ENCODE measurements around the gene SH2D4B.

Gene SH2D4B

DNA sequence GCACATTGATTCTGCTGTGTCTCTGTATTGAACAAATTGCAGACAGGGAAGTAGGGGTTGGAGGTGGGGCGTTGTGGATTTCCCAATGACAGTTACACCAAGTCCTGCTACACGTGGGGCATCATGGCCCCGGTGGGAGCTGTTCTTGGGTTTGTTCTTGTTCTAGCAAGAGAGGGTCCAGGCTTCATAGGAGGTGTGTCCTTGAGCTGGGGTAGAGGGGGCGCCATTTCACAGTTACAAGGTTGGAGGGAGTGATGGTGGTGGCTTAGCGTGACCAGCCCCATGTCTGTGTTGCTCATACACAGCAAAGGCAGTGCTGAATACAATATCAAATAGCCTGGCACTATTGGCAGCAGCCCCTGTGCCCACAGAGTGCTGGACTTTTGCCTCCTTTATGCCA is 15.7 kb downstream of the SH2D4B start:
- no peak for TF ChIP-seq OSR1 (CRISPR knock-in tag; IDR thresholded peaks at IDR 0.05)
- ATAC-seq = no peak

DNA sequence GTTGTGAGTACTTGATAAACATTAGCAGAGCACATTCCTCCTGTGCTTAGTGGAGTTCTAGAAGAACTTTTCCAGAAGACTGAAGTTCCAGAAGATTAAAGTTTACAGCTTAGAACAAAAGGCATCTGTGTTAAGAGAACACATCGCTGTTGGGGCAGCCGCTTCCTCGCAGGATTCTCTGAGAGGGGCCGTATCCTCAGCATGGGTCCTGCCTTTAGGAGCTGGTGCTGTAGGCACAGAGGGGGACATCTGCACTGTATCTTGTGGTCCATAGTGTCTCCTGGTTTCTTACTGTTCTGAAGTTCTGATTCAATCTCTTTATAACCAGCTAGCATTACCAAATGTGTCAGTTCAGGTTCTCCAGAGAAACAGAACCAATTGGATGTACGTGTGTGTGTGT is 16.3 kb downstream of the SH2D4B start:
- TF ChIP-seq, protein P1, sequence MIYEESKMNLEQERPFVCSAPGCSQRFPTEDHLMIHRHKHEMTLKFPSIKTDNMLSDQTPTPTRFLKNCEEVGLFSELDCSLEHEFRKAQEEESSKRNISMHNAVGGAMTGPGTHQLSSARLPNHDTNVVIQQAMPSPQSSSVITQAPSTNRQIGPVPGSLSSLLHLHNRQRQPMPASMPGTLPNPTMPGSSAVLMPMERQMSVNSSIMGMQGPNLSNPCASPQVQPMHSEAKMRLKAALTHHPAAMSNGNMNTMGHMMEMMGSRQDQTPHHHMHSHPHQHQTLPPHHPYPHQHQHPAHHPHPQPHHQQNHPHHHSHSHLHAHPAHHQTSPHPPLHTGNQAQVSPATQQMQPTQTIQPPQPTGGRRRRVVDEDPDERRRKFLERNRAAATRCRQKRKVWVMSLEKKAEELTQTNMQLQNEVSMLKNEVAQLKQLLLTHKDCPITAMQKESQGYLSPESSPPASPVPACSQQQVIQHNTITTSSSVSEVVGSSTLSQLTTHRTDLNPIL (CRISPR knock-in tag; IDR thresholded peaks at IDR 0.05; ENCODE audit: low read depth) = no peak
- no peak for TF ChIP-seq ZNF70 (CRISPR knock-in tag; IDR thresholded peaks at IDR 0.05)
- no peak for ATAC-seq

DNA sequence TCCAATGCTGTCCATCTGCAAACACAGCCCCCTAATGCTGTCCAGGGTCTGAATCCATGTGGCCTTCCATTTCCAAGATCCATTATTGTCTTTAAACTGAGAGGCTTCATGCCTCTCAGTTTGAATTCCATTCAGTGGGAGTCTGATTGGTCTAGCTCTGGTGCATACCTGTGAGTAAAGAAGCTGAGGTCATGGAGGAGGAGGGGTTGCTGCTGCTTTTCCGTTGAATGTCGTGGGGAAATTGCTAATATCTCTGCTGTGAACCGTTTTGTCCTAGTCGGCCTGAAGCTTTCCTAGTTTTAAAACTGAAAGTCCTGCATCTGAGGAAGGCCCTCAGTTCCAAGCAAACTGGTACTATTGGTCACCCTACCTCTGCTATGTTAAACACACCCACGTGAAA is 17.7 kb downstream of the SH2D4B start:
- TF ChIP-seq BACH2 (CRISPR knock-in tag; IDR thresholded peaks at IDR 0.05; ENCODE audit: borderline replicate concordance) (no peak), TOX (CRISPR knock-in tag; IDR thresholded peaks at IDR 0.05; ENCODE audit: borderline replicate concordance) (no peak), ZC3H10 (CRISPR knock-in tag; IDR thresholded peaks at IDR 0.05) (no peak), ZNF8 (CRISPR knock-in tag; IDR thresholded peaks at IDR 0.05) (no peak), RARB (CRISPR knock-in tag; IDR thresholded peaks at IDR 0.05) (no peak), SNAI2 (CRISPR knock-in tag; IDR thresholded peaks at IDR 0.05) (no peak), CSDC2 (CRISPR knock-in tag; IDR thresholded peaks at IDR 0.05) (no peak), OSR1 (CRISPR knock-in tag; IDR thresholded peaks at IDR 0.05) (no peak), ARNTL (CRISPR knock-in tag; IDR thresholded peaks at IDR 0.05; ENCODE audit: borderline replicate concordance, low read depth) (no peak), PPARA (CRISPR knock-in tag; IDR thresholded peaks at IDR 0.05; ENCODE audit: borderline replicate concordance) (no peak), ZNF70 (CRISPR knock-in tag; IDR thresholded peaks at IDR 0.05) (no peak), TCF4 (CRISPR knock-in tag; IDR thresholded peaks at IDR 0.05; ENCODE audit: borderline replicate concordance) (no peak)
- TF ChIP-seq, protein P2, sequence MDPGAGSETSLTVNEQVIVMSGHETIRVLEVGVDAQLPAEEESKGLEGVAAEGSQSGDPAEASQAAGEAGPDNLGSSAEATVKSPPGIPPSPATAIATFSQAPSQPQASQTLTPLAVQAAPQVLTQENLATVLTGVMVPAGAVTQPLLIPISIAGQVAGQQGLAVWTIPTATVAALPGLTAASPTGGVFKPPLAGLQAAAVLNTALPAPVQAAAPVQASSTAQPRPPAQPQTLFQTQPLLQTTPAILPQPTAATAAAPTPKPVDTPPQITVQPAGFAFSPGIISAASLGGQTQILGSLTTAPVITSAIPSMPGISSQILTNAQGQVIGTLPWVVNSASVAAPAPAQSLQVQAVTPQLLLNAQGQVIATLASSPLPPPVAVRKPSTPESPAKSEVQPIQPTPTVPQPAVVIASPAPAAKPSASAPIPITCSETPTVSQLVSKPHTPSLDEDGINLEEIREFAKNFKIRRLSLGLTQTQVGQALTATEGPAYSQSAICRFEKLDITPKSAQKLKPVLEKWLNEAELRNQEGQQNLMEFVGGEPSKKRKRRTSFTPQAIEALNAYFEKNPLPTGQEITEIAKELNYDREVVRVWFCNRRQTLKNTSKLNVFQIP (CRISPR knock-in tag; IDR thresholded peaks at IDR 0.05; ENCODE audit: borderline replicate concordance, low read depth) = no peak
- TF ChIP-seq, protein P1 (CRISPR knock-in tag; IDR thresholded peaks at IDR 0.05; ENCODE audit: low read depth) = no peak
- TF ChIP-seq, protein P3, sequence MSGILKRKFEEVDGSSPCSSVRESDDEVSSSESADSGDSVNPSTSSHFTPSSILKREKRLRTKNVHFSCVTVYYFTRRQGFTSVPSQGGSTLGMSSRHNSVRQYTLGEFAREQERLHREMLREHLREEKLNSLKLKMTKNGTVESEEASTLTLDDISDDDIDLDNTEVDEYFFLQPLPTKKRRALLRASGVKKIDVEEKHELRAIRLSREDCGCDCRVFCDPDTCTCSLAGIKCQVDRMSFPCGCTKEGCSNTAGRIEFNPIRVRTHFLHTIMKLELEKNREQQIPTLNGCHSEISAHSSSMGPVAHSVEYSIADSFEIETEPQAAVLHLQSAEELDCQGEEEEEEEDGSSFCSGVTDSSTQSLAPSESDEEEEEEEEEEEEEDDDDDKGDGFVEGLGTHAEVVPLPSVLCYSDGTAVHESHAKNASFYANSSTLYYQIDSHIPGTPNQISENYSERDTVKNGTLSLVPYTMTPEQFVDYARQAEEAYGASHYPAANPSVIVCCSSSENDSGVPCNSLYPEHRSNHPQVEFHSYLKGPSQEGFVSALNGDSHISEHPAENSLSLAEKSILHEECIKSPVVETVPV (CRISPR knock-in tag; IDR thresholded peaks at IDR 0.05) = no peak
- TF ChIP-seq, protein P4, sequence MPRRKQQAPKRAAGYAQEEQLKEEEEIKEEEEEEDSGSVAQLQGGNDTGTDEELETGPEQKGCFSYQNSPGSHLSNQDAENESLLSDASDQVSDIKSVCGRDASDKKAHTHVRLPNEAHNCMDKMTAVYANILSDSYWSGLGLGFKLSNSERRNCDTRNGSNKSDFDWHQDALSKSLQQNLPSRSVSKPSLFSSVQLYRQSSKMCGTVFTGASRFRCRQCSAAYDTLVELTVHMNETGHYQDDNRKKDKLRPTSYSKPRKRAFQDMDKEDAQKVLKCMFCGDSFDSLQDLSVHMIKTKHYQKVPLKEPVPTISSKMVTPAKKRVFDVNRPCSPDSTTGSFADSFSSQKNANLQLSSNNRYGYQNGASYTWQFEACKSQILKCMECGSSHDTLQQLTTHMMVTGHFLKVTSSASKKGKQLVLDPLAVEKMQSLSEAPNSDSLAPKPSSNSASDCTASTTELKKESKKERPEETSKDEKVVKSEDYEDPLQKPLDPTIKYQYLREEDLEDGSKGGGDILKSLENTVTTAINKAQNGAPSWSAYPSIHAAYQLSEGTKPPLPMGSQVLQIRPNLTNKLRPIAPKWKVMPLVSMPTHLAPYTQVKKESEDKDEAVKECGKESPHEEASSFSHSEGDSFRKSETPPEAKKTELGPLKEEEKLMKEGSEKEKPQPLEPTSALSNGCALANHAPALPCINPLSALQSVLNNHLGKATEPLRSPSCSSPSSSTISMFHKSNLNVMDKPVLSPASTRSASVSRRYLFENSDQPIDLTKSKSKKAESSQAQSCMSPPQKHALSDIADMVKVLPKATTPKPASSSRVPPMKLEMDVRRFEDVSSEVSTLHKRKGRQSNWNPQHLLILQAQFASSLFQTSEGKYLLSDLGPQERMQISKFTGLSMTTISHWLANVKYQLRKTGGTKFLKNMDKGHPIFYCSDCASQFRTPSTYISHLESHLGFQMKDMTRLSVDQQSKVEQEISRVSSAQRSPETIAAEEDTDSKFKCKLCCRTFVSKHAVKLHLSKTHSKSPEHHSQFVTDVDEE (CRISPR knock-in tag; IDR thresholded peaks at IDR 0.05) = no peak
- no peak for ATAC-seq

DNA sequence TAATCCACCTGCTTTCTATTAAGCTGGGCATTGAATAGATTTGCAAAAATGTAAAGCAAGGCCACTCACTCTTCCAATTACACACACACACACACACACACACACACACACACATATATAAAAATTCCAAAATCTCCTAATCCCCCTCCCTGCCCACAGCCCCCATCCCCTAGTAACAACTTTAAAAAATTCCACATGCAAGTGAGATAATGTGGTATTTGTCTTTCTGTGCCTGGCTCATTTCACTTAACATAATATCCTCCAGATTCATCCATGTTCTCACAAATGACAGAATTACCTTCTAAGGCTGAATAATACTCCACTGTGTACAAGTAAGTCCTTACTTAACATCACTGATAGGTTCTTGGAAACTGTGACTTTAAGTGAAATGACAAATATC is 24.2 kb downstream of the SH2D4B start:
- ATAC-seq = peak; percentile 21; the same call in 1 of the 3 replicates
- TF ChIP-seq SNAI2 (CRISPR knock-in tag; IDR thresholded peaks at IDR 0.05) = no peak
- TF ChIP-seq ZNF70 (CRISPR knock-in tag; IDR thresholded peaks at IDR 0.05) = peak; percentile 67; the same call in 1 of the 2 replicates
- TF ChIP-seq BACH2 (CRISPR knock-in tag; IDR thresholded peaks at IDR 0.05; ENCODE audit: borderline replicate concordance) = no peak
- TF ChIP-seq ZFP30 (CRISPR knock-in tag; IDR thresholded peaks at IDR 0.05) = no peak
- TF ChIP-seq ISL1 (CRISPR knock-in tag; IDR thresholded peaks at IDR 0.05) = peak; percentile 35; the same call in 1 of the 2 replicates
- TF ChIP-seq TCF4 (CRISPR knock-in tag; IDR thresholded peaks at IDR 0.05; ENCODE audit: borderline replicate concordance) = peak; percentile 35; the same call in 1 of the 2 replicates
- peak; percentile 10; the same call in 1 of the 2 replicates for TF ChIP-seq ZNF8 (CRISPR knock-in tag; IDR thresholded peaks at IDR 0.05)
- no peak for TF ChIP-seq CSDC2 (CRISPR knock-in tag; IDR thresholded peaks at IDR 0.05)
